Measurements from ENCODE around the gene SERPINI2. TPM values are rescaled to one million over a fixed set of nuclear protein-coding genes. Genes with fewer than 3 reads are reported as not detected.

SERPINI2 gene
- total RNA-seq, 1 experiment from 2014 or later = 0.22 TPM

GRCh38 chr3:167456157-167456799 lies 17.6 kb downstream of the SERPINI2 start:
- no CpG with 5 or more reads among the region's 6 CpGs for WGBS (ENCODE audit: extremely low coverage, insufficient read length, low lambda C conversion rate)
- Histone ChIP-seq H3K9ac (ENCODE audit: extremely low read depth, insufficient read length, low read length) (no peak overlapping the region), H2BK5ac (ENCODE audit: insufficient read length, low read length) (no peak overlapping the region), H4K8ac (replicated peaks; ENCODE audit: insufficient read length, low read depth, low read length) (no peak overlapping the region), H3K4ac (ENCODE audit: low read depth, low read length) (no peak overlapping the region), H3K18ac (ENCODE audit: insufficient read length, low read depth, low read length) (no peak overlapping the region), H2AK5ac (ENCODE audit: insufficient read length, low read length) (no peak overlapping the region), H3K4me1 (ENCODE audit: insufficient read depth, low read length) (peaks cover 5% of the 10 kb centered on the region; the same call in 1 of the 2 replicates), H3K23ac (ENCODE audit: insufficient read length, low read depth, low read length) (no peak overlapping the region), H3K27me3 (ENCODE audit: insufficient read depth, low read length) (no peaks in the 10 kb centered on the region), H2BK120ac (ENCODE audit: low read depth, low read length, poor library complexity, severe bottlenecking) (no peak overlapping the region), H3T11ph (ENCODE audit: low read length) (no peak overlapping the region), H2AFZ (ENCODE audit: low read length) (no peak overlapping the region), H3K23me2 (ENCODE audit: insufficient read length, low read depth, low read length, poor library complexity, severe bottlenecking) (no peaks in the 10 kb centered on the region), H2BK15ac (ENCODE audit: low read depth, low read length) (no peak overlapping the region), H2BK12ac (ENCODE audit: insufficient read length, low read depth, low read length) (no peak overlapping the region), H4K91ac (ENCODE audit: insufficient read length, low read depth, low read length) (no peak overlapping the region), H2BK20ac (ENCODE audit: low read depth, low read length, poor library complexity, severe bottlenecking) (no peak overlapping the region), H3K56ac (ENCODE audit: insufficient read length, low read depth, low read length) (no peak overlapping the region), H3K27ac (ENCODE audit: insufficient read length, low read depth, low read length) (no peak overlapping the region), H3K4me2 (ENCODE audit: insufficient read depth, insufficient read length, low read length) (no peak overlapping the region), H3K79me1 (ENCODE audit: insufficient read depth, low read depth, low read length, poor library complexity, severe bottlenecking) (no peaks in the 10 kb centered on the region), H4K20me1 (ENCODE audit: control insufficient read depth, insufficient read depth, insufficient read length) (no peaks in the 10 kb centered on the region), H3K9me3 (ENCODE audit: control insufficient read depth, low read depth, low read length) (no peaks in the 10 kb centered on the region), H4K5ac (ENCODE audit: insufficient read length, low read depth, low read length) (no peak overlapping the region), H3K14ac (ENCODE audit: insufficient read depth, low read length) (no peak overlapping the region), H3K79me2 (ENCODE audit: insufficient read depth, low read length) (no peaks in the 10 kb centered on the region)
- Mint-ChIP-seq H3K9me3 (no peaks in the 10 kb centered on the region; a peak in 1 of 5 replicates), H3K4me3 (no peak overlapping the region), H3K27me3 (ENCODE audit: low read depth) (no peaks in the 10 kb centered on the region), H3K36me3 (ENCODE audit: insufficient read depth in 1 of 3, low read depth in 3 of 3) (no peaks in the 10 kb centered on the region; a peak in 1 of 7 replicates), H3K4me1 (peaks cover 47 to 58% of the 10 kb centered on the region in 2 experiments), H3K27ac (peak overlapping the region in 1 of 3 experiments; percentile 98; a peak in 3 of 7 replicates)
- DNase-seq = no peak
- TF ChIP-seq CTCF (conservative IDR thresholded peaks at IDR 0.05) = no peak
